ENCODE results near the gene FZR1.
A peak's percentile ranks its signal among the peaks of the same experiment; 100 is the strongest.
"Not testable (repeated sequence)": the region's sequence is repeated elsewhere in the genome, so short reads cannot be mapped to it uniquely, and the experiment has no call there.

The FZR1 gene

DNA sequence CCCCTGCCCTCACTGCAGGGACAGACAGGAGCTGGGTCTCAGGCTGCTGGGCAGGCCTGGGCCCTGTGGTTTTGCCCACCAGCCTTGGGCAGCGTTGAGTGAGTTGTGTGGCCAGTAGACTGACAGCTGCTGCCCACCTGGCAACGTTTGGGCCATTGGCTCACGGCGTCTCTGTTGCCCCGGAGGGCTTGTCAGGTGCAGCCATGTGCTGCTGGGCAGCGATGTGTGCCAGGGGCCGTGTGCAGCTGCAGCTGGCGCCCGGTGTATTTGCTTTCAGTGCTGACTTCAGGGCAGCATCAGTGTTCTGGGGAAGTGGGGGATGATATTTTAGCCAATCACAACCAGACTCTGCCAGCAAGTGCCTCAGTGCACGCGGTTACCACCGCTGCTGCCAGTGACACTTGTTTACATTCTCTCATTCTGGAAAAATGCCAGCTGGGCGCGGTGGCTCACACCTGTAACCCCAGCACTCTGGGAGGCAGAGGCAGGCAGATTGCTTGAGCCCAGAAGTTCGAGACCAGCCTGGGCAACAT is 10.6 kb downstream of the FZR1 start:
- DNase-seq: peak; percentile 25

DNA sequence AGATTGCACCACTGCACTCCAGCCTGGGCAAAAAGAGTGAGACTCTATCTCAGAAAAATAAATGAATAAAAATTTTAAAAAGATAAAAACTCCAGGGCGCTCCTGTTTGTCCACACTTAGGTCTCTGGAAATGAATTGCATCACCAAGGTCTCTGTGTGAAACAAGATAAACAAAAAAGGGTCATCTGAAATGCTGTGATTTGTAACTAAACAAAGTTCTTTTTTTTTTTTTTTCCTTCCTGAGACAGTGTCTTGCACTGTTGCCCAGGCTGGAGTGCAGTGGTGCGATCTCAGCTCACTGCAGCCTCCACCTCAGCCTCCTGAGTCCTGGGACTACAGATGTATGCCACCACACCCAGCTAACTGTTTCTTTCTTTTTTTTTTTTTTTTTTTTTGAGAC is 11.5 kb downstream of the FZR1 start:
- no peak for DNase-seq

DNA sequence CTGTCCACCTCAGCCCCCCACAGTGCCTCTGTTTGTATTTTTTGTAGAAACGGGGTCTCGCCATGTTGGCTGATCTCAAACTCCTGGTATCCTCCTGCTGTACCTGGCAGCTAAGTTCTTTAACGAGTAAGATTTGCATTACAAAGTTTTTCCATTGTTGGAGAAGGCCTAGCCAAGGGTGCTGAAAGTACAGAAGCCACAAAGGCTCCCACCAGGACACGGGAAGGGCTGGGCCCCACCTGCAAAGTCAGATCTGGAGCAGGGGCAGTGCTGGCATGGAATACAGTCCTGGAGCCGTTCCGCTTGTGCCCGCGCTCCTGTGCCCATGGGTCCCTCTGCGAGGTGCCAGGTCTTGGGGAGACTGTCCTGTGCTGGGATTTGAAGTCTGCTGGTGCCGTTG is 12.1 kb downstream of the FZR1 start:
- no peak for DNase-seq

DNA sequence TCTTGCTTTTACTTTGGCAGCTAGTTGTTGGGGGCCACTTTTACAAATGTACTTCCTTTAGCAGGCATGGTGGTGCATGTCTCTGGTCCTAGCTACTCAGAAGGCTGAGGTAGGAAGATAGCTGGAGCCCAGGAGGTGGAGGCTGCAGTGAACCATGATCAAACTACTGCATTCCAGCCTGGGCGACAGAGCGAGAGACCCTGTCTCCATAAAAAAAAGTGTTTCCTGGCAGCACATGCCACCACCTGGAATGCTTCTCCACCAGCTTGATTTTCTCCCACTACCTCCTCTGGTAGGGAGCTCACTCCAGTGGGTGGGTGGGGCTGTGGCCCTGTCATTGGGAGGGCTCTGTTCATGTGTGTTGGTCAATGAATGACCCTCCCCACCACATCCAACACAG is 12.5 kb downstream of the FZR1 start:
- no peak for DNase-seq

DNA sequence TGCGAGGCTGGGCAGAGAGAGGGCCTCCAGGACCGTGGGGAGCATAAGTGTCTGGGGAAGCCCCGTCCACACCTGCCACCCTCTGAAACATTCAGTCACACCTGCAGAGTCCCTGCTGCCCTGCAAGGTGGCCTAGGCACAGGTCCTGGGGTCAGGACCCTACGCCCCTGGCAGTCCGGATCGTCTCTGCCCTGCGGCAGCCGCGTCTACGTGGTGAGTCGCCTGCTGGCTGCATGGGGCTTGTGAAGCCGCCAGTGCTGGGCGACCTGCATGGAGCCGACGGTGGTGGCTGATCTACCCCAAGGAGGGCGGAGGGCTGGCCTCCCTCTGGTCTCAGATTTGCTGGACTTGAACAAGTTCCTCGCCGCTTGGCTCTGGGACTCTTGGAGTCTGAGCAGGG is 13.0 kb downstream of the FZR1 start:
- DNase-seq: no peak

DNA sequence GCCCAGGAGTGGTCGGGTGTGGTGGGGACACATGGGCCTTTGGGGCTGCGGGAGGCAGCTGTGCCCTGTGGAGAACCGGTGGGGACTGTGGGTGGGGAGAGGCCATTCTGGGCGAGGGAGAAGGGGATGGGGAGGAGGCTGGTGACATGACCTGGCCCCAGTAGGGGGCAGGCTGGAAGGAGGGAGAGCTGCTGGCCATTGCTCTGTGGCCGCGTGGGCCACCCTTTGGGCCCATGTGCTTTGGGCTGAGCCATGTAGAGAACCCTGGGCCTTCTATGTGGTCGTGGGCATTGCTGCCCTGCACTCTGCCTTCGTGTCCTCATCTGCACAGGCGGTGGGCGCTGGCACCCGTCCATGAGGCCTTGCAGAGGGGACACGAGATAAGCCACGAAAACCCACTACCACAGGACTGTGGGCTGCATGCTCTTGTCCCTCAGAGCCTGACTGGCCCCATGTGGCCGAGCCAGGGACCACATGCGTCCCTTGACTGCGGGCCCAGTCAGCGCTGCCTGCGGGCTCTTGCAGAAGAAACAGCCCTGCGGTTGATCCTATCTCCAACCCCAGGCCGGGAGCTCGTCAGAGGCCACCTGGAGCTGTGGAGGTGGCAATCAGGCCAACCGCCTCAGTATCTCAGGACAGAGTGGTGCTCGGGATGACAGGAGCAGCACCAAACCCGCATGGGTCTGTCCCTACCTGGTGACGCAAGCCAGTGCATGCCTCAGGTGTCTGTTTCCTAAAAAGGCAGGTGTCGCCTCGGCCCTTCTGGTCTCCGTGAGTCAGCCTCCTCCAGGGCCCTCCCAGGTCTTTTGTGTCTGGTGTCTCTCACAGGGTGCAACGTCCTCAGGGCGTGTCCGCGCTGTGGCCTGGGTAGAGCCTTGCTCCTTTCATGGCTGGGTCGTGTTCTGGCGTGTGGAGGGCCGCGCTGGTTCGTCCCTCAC is 14.3 kb downstream of the FZR1 start:
- no peak for DNase-seq

DNA sequence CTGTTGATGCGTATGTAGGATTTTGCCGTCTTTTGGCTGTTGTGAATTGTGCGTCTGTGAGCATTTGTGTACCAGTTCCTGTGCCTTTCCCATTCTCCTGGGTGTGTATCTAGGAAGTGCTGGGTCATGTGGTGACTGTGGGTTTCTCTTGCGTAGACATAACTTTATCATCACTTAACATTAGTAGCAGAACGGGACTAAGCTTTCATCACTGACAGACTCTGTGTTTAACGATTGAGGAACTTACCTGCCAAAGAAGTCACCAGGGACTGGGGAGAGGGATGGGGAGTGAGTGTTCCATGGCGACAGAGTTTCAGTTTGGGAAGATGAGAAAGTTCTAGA is 15.0 kb downstream of the FZR1 start:
- DNase-seq: no peak

DNA sequence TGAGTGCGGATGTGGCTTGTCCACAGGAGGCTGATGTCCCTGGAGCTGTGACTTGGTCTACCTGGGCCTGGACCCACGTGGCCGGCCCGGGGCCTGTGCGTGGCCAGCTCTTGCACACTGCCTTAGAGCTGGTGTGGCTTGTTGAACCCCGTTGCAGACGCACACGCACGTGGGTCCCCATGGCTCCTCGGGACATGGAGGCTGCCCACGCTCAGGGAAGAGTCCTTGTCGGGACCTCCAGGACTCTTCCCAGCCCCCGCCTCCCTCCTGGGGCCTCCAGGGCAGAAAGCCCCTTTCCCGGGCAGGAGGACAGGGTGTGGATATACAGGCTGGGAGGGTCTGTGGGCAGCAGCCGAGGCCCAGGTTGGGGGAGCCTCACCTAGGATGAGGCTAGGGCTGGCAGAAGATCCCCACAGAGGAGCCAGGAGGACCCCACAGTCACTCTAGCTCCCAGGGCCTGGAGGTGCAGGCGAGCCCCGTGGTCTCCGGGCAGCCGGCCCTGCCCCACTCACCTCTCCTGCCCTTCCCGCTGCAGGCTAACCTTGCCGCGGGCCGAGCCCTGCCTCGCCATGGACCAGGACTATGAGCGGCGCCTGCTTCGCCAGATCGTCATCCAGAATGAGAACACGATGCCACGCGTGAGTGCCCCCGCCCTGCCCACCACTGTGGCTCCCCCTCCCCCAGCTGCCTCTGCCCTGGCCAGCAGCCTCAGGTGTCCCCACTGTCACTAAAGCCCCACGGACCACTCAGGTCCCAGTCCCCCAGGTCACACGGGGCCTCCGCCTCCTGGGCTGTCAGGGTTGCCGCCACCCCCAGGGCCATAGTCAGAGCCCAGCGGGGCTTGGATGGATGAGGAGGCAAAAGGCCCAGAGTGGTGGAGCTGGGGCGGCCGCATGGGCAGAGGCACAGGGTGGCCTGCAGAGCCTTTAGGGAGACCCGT is 16.6 kb downstream of the FZR1 start:
- no peak for DNase-seq

DNA sequence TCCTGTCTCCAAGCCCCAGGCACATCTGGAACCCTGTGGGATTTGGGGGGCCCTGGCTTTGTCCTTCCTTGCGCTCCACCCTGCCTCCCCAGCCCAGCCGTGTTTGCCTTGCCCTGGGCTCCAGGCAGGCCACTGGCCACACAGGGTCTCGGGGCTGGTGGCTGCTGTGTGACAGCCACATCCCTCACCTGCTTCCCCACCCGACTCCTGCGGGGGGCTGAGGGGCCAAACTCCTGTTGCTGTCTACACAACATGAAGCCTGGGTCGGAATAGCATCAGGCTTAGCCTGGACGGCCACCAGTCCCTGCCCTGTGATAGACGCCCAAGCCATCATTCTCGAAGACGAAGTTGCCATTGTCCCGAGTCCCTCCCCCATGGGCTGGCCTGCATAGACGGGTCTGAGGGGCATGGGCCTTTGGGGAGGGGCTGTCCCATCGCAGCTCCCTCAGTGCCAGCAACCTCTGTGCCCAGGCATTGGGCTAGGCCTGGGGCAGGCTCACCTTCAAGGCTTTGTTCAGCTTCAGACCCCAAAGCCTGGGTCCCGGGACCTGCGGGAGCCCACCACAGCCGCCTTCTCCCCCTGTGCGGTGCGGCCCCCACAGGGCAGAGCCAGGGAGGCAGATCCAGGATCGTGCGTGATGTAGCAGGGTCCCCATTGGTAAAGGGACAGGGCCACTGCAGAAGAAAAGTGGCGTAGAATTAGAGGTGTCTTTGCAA is 17.4 kb downstream of the FZR1 start:
- DNase-seq: no peak

DNA sequence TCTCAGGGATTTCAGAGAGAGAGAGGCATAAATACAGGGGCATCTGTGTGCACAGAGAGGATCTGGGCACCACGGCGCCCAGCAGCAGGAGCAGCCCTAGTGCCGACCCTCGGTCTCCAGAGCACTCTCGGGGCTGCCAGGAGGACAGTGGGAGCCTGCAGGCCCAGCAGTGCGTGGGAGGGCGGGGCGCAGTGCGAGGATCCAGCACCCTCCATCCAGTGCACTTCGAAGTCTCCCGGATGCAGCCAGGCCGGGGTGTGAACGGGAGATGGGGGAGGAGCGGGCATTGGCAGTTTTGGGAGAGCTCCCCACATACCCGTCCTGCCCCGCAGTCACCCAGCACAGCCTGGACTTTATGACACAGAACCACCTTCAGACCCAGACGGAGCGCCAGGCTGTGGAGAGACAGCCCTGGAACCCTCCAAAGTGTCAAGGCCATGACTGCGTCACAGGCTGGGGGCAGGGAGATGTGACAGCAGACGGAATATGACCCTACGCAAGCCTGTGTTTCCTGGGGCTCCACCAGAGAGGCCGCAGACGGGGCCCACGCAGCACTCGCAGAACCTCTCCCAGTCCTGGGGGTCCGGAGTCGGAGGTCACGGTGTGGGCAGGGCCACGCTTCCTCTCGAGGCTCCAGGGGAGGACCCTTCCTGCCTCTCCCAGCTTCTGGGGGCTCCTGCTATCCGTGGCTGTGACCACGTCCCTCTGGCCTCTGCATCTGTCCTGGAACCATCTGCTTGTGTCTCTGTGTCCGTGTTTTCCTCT is 18.1 kb downstream of the FZR1 start:
- DNase-seq: no peak

DNA sequence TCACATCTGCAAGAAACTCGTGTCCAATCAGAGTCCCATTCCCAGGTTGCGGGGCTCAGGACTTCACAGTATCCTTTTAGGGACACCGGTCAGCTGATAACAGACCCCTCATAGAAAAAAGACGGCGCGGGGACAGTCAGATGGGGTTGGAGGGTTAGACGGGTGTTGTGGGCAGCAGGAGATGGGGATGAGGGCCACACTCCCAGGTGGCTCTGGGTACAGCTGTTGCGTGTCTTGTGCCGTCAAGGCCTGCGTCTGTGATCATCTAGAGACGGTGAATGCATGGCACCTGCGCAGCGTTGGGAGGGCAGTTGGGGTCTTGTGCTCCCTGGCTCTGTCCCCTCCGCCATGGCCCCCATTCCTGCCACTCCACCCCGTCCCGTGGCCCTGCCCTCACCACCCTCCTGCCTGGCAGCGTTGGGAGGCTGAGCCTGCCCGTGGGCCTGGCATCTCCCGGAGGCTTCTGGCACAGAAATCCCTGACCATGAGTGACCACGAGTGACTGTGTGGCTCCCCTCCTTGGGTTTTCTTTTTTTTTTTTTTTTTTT is 18.9 kb downstream of the FZR1 start:
- no peak for DNase-seq

DNA sequence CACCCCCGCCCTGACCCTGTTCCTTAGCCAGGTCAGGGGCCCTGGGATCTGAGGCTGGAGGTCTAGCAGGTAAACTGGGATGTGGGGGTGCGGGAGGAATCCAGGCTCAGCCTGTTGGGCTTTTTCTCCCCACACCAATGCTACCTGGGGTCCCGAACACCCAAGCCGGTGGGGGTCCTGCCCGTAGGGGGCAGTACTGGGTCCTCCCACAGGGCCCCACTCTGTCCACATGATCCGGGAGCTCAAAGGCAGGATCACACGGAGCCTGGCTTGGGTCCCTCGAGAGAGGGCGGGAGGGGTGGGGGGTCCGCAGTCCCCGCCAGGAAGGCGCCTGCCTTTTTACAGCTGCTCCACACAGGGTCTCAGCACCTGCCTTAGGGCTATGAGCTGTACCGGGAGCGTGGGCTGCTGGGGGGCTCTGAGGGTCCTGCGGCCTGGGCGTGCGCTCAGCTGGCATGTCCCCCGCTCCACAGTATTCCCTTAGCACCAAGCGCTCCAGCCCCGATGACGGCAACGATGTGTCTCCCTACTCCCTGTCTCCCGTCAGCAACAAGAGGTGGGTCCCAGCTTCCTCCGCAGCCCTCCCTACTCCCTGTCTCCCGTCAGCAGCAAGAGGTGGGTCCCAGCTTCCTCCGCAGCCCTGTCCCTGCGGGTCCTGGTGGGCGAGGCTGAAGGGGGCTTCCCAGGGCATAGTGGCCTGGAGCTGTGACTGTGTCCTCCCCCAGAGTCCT is 20.6 kb downstream of the FZR1 start:
- DNase-seq: no peak

DNA sequence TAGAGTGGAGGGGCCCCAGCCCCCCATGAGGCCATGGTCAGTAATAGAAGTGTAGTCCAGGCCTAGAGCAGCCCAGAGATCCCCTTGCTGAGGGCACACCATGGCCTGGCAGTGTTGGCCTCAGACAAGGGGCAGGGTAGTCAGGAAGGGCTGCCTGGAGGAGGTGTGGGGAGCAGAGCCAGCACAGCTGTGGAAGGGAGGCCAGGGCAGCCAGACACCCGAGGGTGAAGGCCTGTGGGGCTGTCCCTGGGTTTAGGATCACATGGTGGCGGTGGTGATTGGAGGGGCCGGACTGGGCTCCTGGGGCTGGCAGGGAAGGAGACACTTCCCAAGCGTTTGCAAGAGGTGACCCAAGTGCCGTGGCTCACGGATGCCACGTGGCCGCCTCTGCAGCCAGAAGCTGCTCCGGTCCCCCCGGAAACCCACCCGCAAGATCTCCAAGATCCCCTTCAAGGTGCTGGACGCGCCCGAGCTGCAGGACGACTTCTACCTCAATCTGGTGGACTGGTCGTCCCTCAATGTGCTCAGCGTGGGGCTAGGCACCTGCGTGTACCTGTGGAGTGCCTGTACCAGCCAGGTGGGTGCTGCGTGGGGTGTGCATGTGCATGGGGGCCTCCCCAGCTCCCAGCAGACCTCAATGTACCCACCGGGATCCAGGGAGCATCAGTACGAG is 21.3 kb downstream of the FZR1 start:
- DNase-seq: no peak

DNA sequence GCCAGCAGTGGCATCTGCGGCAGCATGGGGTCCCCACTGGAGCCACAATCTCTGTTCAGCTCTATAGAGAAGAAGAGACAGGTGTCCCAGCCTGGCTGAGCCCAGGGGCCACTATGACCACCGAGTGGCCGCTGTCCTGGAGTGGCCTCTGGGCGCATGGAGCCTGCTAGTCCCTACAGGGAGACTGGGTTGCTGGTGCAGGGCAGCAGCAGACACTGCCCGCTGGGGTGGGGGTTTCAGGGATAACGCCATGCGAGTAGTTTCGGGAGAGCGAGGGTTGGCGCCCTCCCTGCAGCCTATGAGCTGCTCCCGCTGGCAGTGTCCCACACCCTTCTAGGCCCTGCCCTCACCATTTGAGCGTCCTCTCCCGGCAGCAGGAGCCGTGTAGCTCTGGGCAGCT is 22.0 kb downstream of the FZR1 start:
- DNase-seq: no peak

DNA sequence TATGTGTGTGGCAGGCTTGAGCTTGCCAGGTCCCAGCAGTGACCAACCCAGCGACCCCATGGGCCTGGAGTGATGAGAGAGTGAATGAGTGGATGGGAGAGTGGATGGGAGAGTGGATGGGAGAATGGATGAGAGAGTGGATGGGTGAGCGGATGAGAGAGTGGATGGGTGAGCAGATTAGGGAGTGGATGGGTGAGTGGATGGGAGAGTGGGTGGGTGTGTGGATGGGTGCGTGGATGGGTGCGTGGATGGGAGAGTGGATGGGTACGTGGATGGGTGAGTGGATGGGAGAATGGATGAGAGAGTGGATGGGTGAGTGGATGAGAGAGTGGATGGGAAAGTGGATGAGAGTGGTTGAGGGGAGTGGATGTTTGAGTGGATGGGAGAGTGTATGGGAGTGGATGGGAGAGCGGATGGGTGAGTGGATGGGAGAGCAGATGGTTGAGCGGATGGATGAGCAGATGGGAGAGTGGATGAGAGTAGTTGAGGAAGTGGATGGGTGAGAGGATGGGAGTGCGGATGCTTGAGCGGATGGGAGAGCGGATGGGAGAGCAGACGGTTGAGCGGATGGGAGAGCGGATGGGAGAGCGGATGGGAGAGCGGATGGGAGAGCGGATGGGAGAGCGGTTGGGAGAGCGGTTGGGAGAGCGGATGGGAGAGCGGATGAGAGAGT is 22.6 kb downstream of the FZR1 start:
- DNase-seq: no peak

DNA sequence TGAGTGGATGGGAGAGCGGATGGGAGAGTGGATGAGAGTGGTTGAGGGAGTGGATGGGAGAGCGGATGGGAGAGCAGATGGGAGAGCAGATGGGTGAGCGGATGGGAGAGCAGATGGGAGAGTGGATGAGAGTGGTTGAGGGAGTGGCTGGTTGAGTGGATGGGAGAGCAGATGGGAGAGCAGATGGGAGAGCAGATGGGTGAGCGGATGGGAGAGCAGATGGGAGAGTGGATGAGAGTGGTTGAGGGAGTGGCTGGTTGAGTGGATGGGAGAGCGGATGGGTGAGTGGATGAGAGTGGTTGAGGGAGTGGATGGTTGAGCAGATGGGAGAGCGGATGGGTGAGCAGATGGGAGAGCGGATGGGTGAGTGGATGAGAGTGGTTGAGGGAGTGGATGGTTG is 23.2 kb downstream of the FZR1 start:
- not testable (repeated sequence) for DNase-seq

DNA sequence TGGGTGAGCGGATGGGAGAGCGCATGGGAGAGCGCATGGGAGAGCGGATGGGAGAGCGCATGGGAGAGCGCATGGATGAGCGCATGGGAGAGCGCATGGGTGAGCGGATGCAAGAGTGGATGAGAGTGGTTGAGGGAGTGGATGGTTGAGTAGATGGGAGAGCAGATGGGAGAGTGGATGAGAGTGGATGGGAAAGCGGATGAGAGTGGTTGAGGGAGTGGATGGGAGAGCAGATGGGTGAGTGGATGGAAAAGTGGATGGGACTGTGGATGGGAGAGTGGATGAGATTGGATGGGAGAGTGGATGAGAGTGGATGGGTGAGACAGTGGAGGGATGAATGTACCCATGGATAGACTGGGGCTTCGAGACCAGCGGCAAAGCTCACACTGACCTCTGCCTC is 24.3 kb downstream of the FZR1 start:
- DNase-seq: no peak

DNA sequence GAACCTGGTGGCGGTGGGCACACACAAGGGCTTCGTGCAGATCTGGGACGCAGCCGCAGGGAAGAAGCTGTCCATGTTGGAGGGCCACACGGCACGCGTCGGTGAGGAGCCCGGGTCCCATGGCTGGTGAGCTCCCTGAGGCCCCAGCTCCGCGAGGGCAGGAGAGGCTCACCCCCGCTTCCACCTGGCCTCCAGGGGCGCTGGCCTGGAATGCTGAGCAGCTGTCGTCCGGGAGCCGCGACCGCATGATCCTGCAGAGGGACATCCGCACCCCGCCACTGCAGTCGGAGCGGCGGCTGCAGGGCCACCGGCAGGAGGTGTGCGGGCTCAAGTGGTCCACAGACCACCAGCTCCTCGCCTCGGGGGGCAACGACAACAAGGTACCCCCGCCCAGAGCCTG is 25.6 kb downstream of the FZR1 start:
- DNase-seq: no peak

DNA sequence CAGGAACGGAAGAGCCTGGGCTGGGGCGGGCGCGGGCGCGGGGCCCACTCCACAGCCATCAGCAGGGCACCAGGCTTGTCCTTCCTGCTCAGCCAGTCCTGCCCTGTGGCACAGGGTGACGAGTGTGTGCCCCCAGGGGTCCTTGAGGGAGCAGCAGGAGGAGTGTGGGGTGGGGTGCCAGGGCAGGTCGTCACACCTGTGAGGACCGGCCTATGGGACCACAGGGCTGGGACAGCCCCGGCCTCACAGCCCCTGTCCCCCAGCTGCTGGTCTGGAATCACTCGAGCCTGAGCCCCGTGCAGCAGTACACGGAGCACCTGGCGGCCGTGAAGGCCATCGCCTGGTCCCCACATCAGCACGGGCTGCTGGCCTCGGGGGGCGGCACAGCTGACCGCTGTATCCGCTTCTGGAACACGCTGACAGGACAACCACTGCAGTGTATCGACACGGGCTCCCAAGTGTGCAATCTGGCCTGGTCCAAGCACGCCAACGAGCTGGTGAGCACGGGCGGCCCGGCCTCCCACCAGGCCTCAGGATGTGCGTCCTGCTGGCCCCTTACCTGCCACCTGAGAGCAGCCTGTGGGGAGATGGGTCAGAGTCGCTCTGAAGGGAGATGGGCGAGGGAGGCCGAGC is 26.2 kb downstream of the FZR1 start:
- no peak for DNase-seq

DNA sequence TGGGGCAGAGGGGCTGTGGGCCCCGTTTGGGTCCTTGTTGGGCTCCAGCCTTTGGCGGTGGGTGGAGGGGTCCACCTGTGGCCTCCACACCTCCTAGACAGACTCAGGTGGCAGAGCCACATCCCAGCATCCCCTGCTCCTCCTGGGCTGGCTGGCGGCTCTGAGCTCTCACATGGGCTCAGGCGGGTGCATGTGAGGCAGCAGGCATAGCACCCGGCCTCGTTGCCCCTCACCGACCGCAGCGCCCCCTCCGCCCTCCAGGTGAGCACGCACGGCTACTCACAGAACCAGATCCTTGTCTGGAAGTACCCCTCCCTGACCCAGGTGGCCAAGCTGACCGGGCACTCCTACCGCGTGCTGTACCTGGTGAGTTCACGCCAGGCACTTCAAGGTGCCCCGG is 26.9 kb downstream of the FZR1 start:
- no peak for DNase-seq
